ENCODE data around the gene NSD2.
"Not testable (repeated sequence)": the region's sequence is repeated elsewhere in the genome, so short reads cannot be mapped to it uniquely, and the experiment has no call there.

NSD2 gene

GRCh38 chr4:1870578-1871443 lies at the start of gene NSD2:
Gene NSD2, plus strand, starts transcription at chr4:1871393. Its CDS starts 29,262 bp downstream, at chr4:1900655.
- peak; percentile 90 to 95 for DNase-seq

- no peak for DNase-seq
These were observed 49.3 kb upstream of the NSD2 start for GRCh38 chr4:1821679-1822567.

- DNase-seq: no peak
These were observed 48.3 kb upstream of the NSD2 start for GRCh38 chr4:1822568-1823544.

GRCh38 chr4:1823545-1823932 lies 47.7 kb upstream of the NSD2 start:
- DNase-seq: no peak

GRCh38 chr4:1824746-1825145 lies 46.4 kb upstream of the NSD2 start:
- no peak for DNase-seq

- no peak for DNase-seq
These were observed 45.9 kb upstream of the NSD2 start for GRCh38 chr4:1825326-1825725.

GRCh38 chr4:1826531-1827350 lies 44.5 kb upstream of the NSD2 start:
- DNase-seq: no peak

GRCh38 chr4:1830234-1830633 lies 41.0 kb upstream of the NSD2 start:
- DNase-seq: no peak

- no peak for DNase-seq
These were observed 40.5 kb upstream of the NSD2 start for GRCh38 chr4:1830642-1831228.

GRCh38 chr4:1831331-1831730 lies 39.9 kb upstream of the NSD2 start:
- DNase-seq: no peak

- no peak for DNase-seq
These were observed 38.5 kb upstream of the NSD2 start for GRCh38 chr4:1832690-1833089.

- DNase-seq: no peak
These were observed 37.7 kb upstream of the NSD2 start for GRCh38 chr4:1833307-1834046.

GRCh38 chr4:1834047-1834775 lies 37.0 kb upstream of the NSD2 start:
- no peak for DNase-seq

- not testable (repeated sequence) for DNase-seq
These were observed 35.4 kb upstream of the NSD2 start for GRCh38 chr4:1835836-1836235.

GRCh38 chr4:1836650-1837049 lies 34.5 kb upstream of the NSD2 start:
- no peak for DNase-seq

- DNase-seq: no peak
These were observed 34.1 kb upstream of the NSD2 start for GRCh38 chr4:1837069-1837468.

- DNase-seq: no peak
These were observed 31.9 kb upstream of the NSD2 start for GRCh38 chr4:1839282-1839681.

GRCh38 chr4:1841201-1841886 lies 29.8 kb upstream of the NSD2 start:
- DNase-seq: no peak

GRCh38 chr4:1841887-1842210 lies 29.3 kb upstream of the NSD2 start:
- no peak for DNase-seq
